Type B pancreatic cell (in vitro differentiated cells): Measurements from ENCODE around the gene UNKL. TPM values are rescaled to one million over a fixed set of nuclear protein-coding genes. Genes with fewer than 3 reads are reported as not detected.
A peak's percentile ranks its signal among the peaks of the same experiment; 100 is the strongest.

Source experiments
- DNase-seq: peaks from one replicate; pipeline ENCODE4 v3.0.0; 2021; ENCODE audit warnings: mixed read lengths; ENCODE audit not compliant: unreplicated experiment; ENCODE audit errors: extremely low spot score
- H3K27ac Mint-ChIP-seq: 2 replicates; pipeline ENCODE4 v1.8.0; 2021; ENCODE audit warnings: mild to moderate bottlenecking, mixed read lengths
- H3K27me3 Mint-ChIP-seq: 2 replicates; pipeline ENCODE4 v1.8.0; 2021; ENCODE audit warnings: mixed read lengths
- H3K36me3 Mint-ChIP-seq: 2 replicates; pipeline ENCODE4 v1.8.0; 2021; ENCODE audit warnings: mixed read lengths
- H3K4me1 Mint-ChIP-seq: one replicate; pipeline ENCODE4 v1.8.0; 2021; ENCODE audit warnings: mixed read lengths; ENCODE audit not compliant: unreplicated experiment
- H3K4me3 Mint-ChIP-seq: 2 replicates; pipeline ENCODE4 v1.8.0; 2021; ENCODE audit warnings: mild to moderate bottlenecking, mixed read lengths
- H3K9me3 Mint-ChIP-seq: 2 replicates; pipeline ENCODE4 v1.8.0; 2021; ENCODE audit warnings: mixed read lengths
- total RNA-seq: library from RNA; stranded (reverse); gene quantifications from 2 replicates; pipeline ENCODE4 v1.2.1, GENCODE V29; 2021; ENCODE audit warnings: low replicate concordance
- TF ChIP-seq, protein P1 (sequence below): fragments of 200-600 bp; sonication (generic); conservative IDR thresholded peaks from 2 replicates; pipeline ENCODE4 v1.5.0; 2021; ENCODE audit warnings: antibody characterized with exemption, mild to moderate bottlenecking

Gene UNKL
- total RNA-seq, 1 donor from 2014 or later, result 26.1 TPM

GRCh38 chr16:1430759-1431496, 16.4 kb upstream of the UNKL start, which contains the start of gene PERCC1:
Gene PERCC1 (plus strand): TSS chr16:1431078. CDS start chr16:1432594, 1,516 bp downstream.
- DNase-seq, result no peak
- Mint-ChIP-seq H3K4me1 (no peaks in the 10 kb centered on the region), H3K27me3 (no peaks in the 10 kb centered on the region), H3K9me3 (no peaks in the 10 kb centered on the region), H3K36me3 (no peaks in the 10 kb centered on the region), H3K27ac (no peak within 1 kb of the TSS), H3K4me3 (no peak within 1 kb of the TSS)
- TF ChIP-seq, protein P1, sequence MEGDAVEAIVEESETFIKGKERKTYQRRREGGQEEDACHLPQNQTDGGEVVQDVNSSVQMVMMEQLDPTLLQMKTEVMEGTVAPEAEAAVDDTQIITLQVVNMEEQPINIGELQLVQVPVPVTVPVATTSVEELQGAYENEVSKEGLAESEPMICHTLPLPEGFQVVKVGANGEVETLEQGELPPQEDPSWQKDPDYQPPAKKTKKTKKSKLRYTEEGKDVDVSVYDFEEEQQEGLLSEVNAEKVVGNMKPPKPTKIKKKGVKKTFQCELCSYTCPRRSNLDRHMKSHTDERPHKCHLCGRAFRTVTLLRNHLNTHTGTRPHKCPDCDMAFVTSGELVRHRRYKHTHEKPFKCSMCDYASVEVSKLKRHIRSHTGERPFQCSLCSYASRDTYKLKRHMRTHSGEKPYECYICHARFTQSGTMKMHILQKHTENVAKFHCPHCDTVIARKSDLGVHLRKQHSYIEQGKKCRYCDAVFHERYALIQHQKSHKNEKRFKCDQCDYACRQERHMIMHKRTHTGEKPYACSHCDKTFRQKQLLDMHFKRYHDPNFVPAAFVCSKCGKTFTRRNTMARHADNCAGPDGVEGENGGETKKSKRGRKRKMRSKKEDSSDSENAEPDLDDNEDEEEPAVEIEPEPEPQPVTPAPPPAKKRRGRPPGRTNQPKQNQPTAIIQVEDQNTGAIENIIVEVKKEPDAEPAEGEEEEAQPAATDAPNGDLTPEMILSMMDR, result peak; percentile 55

DNA sequence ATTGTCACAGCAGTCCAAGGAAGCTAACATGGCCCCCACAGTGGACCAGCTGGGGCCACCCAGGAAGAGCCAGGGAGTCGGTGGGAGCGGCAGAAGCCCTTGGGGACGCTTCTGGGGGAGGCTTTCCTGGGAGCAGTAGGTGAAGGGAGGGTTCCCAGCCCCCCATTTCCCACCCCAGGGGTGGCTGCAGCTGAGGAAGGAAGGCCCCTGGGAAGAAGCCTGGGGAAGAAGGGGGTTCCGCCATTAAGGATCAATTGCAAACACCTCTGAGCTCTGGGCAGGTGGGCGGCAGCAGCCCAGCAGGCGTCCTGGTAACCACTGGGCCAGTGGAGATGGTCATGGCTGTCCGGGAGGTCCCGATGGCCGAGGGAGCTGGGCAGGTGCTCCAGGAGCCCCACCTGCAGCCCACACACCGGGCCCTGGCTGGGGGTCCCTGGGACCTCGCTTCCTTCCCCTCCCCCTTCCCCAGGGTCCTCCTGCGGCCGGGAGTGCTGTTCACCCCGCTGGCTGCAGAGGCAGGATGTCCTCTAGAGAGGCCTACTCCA, 15.8 kb upstream of the UNKL start:
- no peaks in the 10 kb centered on the region for H3K27me3 Mint-ChIP-seq
- H3K9me3 Mint-ChIP-seq, result no peaks in the 10 kb centered on the region
- DNase-seq, result no peak
- no peaks in the 10 kb centered on the region for H3K36me3 Mint-ChIP-seq
- no peaks in the 10 kb centered on the region for H3K4me1 Mint-ChIP-seq
- H3K4me3 Mint-ChIP-seq, result no peak overlapping the region
- H3K27ac Mint-ChIP-seq, result no peak overlapping the region
- TF ChIP-seq, protein P1, result no peak

GRCh38 chr16:1429631-1430030, 15.1 kb upstream of the UNKL start:
- H3K4me1 Mint-ChIP-seq, result no peaks in the 10 kb centered on the region
- H3K27ac Mint-ChIP-seq, result no peak overlapping the region
- TF ChIP-seq, protein P1, result no peak
- H3K27me3 Mint-ChIP-seq, result no peaks in the 10 kb centered on the region
- no peak for DNase-seq
- H3K9me3 Mint-ChIP-seq, result no peaks in the 10 kb centered on the region
- H3K4me3 Mint-ChIP-seq, result no peak overlapping the region
- H3K36me3 Mint-ChIP-seq, result no peaks in the 10 kb centered on the region

GRCh38 chr16:1429012-1429411, 14.5 kb upstream of the UNKL start:
- Mint-ChIP-seq H3K36me3 (no peaks in the 10 kb centered on the region), H3K27ac (no peak overlapping the region), H3K9me3 (no peaks in the 10 kb centered on the region), H3K4me3 (no peak overlapping the region), H3K27me3 (no peaks in the 10 kb centered on the region), H3K4me1 (no peaks in the 10 kb centered on the region)
- TF ChIP-seq, protein P1, result no peak
- no peak for DNase-seq

- H3K27ac Mint-ChIP-seq, result no peak overlapping the region
- H3K36me3 Mint-ChIP-seq, result no peaks in the 10 kb centered on the region
- H3K9me3 Mint-ChIP-seq, result no peaks in the 10 kb centered on the region
- TF ChIP-seq, protein P1, result no peak
- H3K27me3 Mint-ChIP-seq, result no peaks in the 10 kb centered on the region
- no peak for DNase-seq
- H3K4me1 Mint-ChIP-seq, result no peaks in the 10 kb centered on the region
- no peak overlapping the region for H3K4me3 Mint-ChIP-seq
Observed at GRCh38 chr16:1428511-1428910, 14.0 kb upstream of the UNKL start.
